Measurements from ENCODE around the gene MNT.

GRCh38 chr17:2377659-2378058 is 23.2 kb downstream of the MNT start:
- TF ChIP-seq POLR2AphosphoS5 (IDR thresholded peaks at IDR 0.05; ENCODE audit: low read depth) (no peak), CTCF (conservative IDR thresholded peaks at IDR 0.05; ENCODE audit: low read depth in 2 of 2) (no peak), REST (IDR thresholded peaks at IDR 0.05; ENCODE audit: unreplicated experiment) (no peak), EZH2phosphoT487 (IDR thresholded peaks at IDR 0.05; ENCODE audit: unreplicated experiment) (no peak), ZNF462 (CRISPR knock-in tag; IDR thresholded peaks at IDR 0.05) (no peak), EZH2 (IDR thresholded peaks at IDR 0.05; ENCODE audit: low read depth, unreplicated experiment) (no peak), ZNF331 (CRISPR knock-in tag; IDR thresholded peaks at IDR 0.05; ENCODE audit: low read depth) (no peak), CREB1 (CRISPR knock-in tag; IDR thresholded peaks at IDR 0.05; ENCODE audit: low read depth) (no peak), NANOG (IDR thresholded peaks at IDR 0.05; ENCODE audit: borderline replicate concordance) (no peak), ZNF114 (CRISPR knock-in tag; IDR thresholded peaks at IDR 0.05) (no peak)
